RPMI8226 (cell line): Measurements from ENCODE around the gene RAPGEF1.
"Not testable (repeated sequence)": the region's sequence is repeated elsewhere in the genome, so short reads cannot be mapped to it uniquely, and the experiment has no call there.

Source experiments
- DNase-seq: peaks from one replicate; pipeline ENCODE4 v3.0.0-alpha.2; 2015

RAPGEF1 gene

DNA sequence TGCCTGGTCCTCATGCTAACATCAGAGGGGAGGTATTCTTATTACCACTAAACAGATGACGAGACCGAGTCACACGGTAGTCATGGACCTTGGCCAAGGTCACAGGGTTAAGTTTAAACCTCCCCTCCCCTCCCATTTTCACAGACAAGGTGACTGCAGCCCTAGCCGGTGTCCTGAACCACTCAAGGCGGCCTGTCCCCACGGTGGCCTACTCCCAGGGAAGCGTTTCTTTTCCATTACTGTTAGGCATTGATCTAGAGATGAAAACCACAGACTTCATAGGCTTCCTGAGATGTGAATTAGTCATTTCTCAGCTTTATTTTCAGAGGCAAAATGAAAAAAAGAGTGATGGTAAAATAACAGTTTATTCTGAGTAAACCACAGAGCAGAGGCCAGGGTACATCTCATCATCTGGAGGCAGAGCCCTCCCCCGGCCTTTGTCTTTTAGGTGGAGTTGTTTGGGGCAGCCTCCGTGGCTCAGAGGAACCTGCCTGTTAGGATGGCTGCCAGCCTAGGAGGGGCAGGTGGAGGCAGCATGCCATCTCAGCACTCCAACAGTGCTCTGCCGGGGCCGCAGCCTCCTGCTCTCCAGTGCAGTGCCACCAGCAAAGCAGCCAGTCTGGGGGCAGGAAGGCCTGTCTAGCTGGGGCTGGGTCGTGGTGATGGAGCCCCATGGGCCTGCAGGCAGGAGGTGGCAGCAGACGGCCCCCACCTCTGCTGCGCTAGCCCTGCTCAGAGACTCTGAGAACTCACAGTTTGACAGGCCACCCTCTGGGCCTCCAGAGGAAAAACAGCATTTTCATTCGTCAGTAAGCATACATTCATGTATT, 71.2 kb downstream of the RAPGEF1 start:
- DNase-seq, result peak; percentile 89

DNA sequence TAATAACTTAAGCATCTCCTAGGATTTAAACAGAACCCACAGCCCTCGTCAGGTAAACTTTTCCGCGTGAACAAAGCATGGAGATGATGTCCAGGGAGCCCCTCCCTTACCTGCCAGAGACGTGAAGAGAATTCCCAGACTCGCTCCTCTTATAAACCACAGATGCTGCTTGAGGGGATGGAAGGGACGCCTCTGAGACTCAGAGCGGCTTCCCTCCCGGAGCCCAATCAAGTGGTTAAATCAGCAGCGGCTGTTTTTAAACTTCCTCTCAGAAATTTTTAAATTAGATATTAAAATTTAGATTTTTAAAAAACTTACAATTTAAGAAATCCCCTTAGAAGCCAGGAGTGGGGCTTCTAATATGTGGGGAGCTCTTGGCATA, 71.8 kb downstream of the RAPGEF1 start:
- DNase-seq, result no peak

DNA sequence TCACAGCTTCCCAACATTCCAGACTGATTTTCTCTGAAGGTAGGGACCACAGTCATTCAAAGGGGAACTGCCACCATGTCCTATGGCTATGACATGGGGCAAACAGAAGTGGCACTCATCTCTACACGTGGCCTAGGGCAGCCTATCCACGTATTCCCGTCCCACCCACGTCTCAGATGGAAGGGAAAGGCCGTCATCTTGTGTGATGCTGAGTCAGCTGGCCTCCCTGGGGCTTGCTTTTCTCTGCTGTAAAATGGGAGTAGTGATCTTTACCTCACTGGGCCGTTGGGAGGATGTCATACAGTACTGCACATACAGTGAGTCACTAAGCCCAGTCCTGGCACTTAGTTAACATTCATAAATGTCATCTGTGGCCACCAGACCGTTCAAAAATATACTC, 72.3 kb downstream of the RAPGEF1 start:
- DNase-seq, result no peak

DNA sequence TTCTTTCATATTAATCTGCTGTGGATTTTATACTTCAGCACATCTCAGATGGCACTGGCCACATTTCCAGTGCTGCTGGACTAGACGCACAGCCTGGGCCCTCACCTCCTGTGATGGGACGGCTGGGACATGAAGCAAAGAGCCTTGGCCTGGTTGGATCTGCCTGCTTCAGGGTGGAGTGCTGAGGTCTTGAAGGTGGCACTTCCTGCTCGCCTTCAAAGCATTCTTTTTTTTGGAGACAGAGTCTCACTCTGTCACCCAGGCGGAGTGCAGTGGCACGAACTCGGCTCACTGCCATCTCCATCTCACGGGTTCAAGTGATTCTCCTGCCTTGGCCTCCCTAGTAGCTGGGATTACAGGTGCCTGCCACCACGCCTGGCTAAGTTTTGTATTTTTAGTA, 73.1 kb downstream of the RAPGEF1 start:
- no peak for DNase-seq

DNA sequence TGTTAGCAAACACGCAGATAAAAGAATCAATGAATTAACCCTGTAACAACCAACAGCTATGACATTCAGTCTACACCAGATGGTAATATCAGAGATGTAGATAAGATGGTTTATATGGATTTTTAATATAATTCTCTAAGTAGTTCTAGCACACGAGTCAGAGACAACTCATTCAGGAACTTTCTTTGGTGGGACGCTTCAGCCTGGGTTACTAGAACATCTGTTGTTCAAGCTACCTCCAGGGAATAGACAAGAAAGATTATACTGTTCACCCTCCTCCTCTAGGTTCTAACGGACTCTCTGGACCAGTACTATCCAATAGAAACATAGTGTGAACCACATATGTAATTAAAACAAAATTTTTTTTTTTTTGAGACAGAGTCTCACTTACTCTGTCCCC, 73.8 kb downstream of the RAPGEF1 start:
- DNase-seq, result no peak

DNA sequence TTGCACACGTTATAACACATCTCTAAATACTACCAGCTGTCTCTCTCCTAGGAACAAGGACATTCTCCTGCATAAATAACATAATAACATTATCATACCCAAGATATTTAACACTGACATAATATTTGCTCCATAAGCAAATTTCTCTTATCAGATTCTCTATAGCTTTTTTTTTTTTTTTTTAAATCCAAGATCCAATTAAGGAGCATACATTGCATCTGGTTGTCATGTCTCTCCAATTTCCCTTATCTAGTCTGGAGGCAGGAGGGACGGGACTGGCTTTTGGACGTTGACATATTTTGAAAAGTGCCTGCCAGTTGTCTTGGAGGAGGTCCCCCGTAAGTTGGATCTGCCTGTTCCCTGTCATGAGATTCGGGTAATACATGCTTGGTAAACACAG, 76.6 kb downstream of the RAPGEF1 start:
- DNase-seq, result no peak

DNA sequence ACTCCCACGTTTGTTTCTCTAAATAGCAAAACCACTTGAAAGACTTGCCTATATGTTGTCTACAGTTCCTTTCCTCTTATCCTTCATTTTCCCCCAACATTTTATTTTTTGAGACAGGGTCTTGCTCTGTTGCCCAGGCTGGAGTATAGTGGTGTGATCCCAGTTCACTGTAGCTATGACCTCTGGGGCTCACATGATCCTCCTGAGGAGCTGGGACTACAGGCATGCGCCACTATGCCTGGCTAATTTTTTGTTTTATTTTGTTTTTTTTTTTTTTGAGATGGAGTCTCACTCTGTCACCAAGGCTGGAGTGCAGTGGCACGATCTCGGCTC, 77.6 kb downstream of the RAPGEF1 start:
- not testable (repeated sequence) for DNase-seq

DNA sequence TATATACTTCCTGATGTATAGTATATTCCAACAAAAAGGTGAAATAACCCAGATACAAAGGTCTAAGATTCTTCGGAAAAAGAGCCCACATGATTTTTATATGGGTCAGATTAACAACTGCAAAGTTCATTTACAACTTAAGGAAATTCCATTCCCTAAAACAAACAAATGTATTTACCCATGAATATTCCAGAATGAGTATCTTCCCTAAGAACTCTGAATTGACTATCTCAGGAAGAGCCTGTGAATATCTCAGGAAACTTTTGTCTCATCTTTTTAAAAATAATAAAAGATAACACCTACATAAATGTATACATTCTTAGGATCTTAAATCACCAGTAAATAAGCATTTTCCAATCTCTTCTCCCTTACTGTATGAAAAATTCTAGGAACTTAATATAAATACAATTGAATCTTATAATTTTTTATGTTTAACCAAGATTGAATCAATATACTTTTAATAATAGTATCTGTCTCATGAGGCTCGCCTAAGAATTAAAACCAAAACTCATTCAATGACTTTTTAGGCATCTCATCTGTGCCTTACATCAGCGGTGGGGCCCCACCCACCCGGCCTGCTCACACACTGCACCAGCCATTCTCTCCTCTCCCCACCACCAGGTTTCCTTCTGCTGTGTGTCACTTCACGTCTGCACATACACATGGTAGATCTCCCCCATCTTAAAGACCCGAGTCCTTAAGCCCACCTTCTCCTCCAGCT, 78.1 kb downstream of the RAPGEF1 start:
- DNase-seq, result no peak

DNA sequence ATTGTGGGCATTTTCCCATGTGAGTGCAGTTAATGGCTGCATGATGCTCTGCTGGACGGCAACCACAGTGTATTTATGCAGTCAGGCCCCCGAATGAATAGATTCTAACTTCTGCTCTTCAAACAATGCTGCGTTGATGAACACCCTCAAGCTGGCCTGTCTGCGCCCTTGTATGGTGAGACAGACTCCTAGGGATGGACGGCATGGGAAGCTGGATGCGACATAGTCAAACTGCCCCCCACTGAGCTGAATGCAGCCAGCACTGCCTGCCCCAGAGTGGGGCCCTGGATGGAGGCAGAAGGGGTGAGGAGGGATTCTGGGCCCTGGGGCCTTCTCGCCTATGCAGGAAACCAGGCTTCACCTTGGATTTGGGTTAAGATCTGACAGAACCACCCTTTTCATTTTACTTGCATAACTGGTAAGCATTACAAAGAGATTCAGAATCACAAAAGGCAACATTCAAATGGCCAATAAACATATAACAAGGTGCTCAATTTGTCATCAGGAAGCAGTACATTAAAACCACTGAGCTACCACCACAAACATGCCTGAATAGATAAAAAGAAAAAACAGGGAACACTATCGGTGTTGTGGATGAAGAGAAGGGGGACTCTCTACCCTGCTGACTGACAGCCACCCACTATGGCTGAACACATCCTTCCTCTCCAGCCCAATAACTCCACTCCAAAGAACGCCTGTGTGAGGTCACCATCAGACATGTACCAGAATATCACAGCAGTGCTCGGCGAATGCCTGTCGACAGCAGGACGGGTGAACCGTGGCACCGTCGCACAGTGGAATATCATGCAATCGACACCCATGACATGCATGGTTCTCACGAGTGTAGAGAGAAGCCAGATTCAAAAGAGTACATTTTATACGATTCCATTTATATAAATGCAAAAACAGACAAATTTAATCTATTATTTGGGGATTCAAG, 79.1 kb downstream of the RAPGEF1 start:
- DNase-seq, result no peak

DNA sequence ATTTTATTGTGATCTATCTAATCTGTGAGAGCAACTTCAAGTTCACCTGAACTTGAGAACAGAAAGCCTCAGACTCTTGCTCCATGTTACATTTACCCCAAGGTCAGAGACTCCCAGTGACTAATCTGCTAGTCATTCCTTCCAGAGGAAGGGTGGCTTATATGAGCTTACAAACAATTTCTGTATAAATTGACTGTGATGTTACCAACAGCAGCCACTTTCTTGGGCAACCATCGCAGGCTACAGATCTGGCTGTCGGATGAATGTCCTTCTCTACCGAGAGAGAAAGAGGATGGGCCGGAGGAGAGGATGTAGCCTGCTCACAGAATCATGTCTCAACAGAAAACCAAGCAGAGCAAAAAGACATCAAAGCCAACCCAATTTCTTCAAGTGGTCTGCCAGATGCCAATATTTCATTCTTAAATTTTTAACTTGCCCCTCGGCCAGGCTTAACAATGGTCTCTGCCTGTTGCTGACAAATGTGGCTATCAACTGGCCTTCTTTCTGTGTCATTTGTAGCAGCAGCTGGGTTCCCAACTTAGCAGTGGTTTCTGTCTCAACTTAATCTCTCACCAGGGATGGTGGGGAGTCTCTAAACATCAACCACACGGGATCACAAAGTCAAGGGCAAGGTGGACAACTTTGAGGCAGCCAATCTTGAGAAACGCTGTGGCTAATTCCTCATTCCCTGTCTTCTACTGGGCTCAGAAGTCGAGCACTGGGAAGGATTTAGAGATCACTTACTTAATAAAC, 81.3 kb downstream of the RAPGEF1 start:
- DNase-seq, result no peak

DNA sequence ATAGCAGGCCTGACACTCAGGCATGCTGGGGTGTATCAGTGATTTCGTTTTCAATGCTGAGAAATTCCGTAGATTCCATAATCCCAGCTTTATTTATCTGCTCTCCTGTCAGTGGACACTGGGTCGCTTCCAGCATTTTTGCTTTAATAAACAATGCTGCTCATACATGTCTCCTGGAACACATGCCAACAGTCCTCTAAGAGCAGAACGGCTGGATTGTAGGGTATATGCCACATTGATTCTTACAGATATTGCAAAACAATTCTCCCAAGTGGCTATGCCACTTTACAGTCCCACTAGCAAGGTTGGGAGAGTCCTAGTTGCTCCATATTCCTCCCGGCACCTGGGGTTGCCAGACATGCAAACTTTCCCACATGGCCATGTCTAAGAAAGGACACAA, 81.9 kb downstream of the RAPGEF1 start:
- DNase-seq, result no peak

DNA sequence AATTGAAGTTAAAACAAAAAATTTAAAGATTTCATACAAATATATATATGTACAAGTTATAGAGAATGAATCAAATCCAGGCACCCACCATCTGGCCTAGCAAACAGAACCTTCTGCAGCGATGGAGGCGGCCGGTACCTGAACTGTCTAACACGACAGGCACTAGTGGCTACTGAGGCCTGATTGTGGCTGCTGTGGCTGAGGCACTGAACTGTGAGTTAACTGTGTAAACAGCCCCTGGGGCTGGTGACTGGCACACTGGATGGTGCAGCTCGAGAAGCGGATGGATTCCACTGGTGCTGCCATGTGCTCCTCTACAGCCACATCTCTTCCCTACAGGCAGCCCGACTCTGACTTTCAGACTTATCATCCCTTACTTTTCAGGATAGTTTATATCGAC, 82.4 kb downstream of the RAPGEF1 start:
- no peak for DNase-seq

DNA sequence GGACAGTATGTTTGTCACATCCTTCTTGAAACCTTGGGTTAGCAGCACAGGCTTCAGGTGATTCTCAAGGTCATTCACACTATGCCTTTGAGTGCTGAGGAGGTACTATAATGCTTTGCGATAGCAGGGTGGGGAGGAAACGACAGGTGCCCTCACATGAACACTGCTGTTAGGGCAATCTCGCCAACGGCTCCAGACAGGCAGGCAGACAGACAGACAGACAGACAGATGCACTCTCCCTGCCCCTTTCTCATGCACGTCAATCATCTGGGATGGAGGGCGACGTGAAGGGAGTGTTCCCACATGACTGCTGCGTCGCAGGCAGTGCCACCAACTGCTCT, 82.9 kb downstream of the RAPGEF1 start:
- DNase-seq, result peak; percentile 13

DNA sequence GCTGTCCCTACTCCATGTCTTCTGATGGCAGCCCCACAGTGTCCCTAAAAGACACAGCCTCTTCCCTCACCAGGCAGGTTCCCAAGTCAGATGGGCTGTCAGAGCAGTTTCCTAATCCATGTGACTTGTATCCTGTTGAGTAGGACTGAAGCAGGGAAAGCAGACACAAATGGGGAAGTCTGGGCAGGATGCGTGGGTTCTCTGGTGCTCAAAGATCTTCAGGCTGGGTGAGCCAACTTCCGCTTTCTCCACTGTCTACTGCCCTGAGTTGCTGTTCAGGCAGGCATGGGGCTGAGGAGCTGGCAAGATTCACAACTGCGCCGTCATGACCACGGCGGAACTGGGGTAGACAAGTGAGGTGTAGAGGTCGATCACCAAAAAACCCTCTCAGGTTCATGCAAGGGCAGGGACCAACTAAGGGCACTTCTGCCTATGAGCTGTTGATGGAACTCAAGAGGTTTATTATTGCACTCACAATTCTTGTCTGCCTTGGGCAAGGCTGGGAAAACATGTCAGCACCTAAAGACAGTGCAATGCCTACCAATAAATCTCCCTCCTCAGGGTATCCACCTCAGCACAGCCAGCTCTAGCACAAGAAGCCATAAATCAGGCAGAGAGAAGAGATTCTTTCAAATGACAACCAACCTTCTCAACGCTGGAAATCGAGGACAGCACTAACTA, 83.4 kb downstream of the RAPGEF1 start:
- DNase-seq, result peak; percentile 78

DNA sequence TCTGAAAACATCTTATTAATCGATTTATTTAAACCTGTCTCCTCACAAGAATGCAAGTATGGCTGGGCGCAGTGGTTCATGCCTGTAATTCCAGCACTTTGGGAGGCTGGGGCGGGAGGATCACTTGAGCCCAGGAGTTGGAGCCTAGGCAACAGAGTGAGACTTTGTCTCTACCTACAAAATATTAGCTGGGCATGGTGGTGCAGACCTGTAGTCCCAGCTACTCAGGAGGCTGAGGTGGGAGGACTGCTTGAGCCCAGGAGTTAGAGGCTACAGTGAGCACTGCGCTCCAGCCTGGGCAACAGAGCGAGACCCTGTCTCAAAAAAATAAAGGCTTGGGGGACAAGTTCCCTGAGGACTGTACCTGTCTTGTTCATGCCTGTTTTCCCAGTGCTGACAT, 85.5 kb downstream of the RAPGEF1 start:
- DNase-seq, result not testable (repeated sequence)

DNA sequence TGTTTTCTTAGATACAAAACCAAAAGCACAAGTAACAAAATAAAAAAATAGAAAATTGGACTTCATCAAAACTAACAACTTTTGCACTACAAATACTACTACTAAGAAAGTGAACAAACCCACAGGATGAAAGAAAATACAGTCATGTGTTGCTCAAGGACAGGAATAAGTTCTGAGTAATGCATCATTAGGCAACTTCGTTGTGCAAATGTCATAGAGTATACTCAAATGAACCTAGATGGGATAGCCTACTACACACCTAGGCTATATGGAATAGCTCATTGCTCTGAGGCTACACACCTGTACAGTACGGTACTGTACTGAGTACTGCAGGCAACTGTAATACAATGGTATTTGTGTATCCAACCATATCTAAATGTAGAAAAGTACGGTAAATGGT, 88.3 kb downstream of the RAPGEF1 start:
- no peak for DNase-seq

DNA sequence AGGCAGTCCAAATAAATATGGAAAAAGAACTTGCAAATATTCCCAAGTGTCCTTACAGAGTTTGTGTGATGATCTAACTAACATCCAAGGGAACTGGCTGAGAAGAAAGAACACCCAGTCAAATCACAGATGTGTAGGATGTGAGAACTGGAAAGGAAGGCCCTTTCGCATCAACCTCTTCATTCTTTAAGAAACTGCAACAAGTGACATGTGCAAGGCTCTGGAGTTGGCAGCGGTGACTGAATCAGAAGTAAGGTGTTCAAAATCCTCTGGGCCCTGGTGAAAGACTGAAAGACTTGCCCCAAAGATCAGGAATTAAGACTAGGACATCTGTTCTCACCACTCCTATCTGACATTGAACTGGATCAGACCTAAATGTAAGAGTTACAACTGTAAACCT, 88.7 kb downstream of the RAPGEF1 start:
- DNase-seq, result no peak

DNA sequence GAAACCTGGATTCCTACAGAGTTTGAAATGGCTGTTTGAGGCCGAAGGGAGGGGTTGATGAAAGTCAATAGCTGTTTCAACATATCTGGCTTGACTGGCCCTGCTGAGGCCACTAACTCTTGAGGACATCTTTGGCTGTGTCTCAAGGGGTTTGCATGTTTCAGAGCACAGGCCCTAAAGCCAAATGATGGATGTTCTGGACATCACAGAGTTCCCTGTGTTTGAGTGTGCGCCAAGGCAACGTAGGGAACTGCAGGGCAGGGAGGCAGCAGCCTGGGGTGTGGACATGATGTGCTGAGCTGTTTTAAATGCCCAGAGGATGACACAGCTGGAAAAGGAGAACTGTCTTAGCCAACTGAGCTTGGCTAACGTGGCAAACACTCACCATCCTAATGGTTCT, 89.6 kb downstream of the RAPGEF1 start:
- DNase-seq, result no peak

DNA sequence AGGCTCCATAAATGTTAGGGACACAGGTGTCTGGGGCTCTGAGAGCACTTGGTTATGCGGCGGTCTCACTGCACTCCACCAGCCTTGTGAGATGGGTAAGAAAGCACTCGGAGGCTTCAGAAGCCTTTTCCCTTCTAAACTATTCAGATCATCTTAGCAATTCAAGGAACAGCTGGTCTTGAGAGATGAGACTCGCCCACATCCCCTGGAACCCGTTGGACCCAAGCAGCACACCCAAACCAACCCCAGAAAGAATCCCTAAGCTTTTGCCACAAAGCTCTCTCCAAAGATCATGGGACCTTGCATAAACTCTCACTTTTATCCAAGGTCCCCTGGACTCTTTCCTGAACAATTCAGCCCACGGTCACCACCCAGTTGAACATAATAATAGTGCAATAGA, 90.2 kb downstream of the RAPGEF1 start:
- DNase-seq, result no peak

DNA sequence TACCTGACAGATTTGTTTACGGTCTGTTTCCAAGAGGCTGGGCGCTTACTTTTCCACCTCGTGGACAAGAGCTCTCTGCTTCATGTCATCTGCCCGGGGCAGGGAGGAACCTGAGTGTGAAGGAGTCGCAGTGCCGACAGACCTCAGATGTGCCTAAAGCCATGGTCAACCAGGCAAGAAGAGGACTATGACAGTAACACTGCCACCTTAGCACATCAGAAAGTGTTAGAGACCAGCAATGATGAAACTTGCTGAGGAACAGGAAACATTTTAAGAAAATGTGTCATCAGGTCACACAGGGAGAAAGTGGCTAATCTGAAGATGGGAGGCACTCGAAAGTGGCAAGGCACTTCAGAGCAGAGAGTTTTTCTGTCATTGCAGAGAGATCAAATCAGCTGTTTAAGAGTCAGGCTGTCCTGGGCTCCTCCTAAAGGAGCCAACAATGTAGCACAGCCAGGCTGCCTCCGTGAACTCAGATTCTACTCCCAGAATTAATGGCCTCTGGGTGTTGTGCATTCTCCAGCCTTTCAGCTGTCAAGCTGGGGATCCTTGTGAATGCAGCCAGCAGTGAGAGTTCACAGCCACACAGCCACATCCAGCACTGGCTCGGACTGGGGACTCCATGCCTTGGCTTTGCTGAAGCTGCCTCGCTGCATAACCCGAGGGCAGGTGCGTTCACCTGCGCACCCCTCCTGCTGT, 94.6 kb downstream of the RAPGEF1 start:
- DNase-seq, result no peak

DNA sequence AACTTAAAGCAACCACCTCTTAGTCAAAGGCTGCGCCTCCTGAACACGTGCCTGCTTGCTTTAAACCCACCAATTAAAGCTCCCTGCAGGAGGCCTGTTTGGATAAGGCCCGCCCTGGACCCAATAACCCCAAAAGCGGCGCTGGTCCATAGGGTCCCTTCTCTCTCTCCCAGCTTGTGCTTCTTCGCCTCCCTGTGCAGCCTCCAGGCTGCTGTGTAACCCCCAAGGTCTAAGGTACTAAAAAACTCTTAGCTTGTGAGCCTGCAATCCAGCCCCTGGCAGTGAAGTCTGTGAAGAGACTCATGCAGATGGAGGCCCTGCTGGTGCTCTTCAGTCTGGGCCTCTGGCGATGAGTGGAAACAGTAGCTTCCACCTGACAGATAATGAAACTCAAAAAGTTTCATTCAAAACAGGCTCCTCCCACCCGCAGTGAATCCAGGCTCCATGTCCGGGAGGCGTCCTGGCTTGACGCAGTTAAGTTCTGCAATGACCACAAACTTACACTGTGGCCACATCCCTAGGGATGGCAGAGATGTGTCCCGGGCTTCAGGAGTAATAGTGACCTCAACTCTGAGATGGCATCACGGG, 97.3 kb downstream of the RAPGEF1 start:
- no peak for DNase-seq
